IPS DF 19.7 (cell line): Measurements from ENCODE around the gene GPR171.
"Not testable (repeated sequence)": the region's sequence is repeated elsewhere in the genome, so short reads cannot be mapped to it uniquely, and the experiment has no call there.

Experiments used
- DNase-seq: peaks from one replicate; pipeline ENCODE4 v3.0.0-alpha.2; 2013; ENCODE audit warnings: low read depth, low spot score

GPR171 gene

DNA sequence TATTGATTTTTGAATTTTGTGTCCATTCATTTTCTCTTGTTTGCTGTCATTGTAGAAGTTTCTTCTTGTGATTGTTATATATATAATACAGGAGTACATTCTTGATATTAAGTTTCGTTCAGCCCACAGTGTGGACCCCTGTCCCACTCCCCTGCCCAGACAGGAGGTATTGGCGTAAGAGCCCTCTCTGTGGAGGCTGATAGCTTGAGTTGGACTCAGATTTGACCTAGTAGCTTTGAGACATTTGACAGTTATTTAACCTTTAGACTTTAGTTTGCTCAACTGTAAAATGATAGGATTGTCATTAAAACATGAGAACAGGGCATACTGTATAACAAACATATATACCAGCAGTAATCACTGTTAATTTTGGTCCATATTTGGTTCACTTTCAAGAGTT is 27.1 kb downstream of the GPR171 start:
- DNase-seq = no peak

GRCh38 chr3:151174351-151174750 is 28.7 kb downstream of the GPR171 start:
- no peak for DNase-seq

- no peak for DNase-seq
These were observed 31.8 kb downstream of the GPR171 start for GRCh38 chr3:151171145-151171757.

DNA sequence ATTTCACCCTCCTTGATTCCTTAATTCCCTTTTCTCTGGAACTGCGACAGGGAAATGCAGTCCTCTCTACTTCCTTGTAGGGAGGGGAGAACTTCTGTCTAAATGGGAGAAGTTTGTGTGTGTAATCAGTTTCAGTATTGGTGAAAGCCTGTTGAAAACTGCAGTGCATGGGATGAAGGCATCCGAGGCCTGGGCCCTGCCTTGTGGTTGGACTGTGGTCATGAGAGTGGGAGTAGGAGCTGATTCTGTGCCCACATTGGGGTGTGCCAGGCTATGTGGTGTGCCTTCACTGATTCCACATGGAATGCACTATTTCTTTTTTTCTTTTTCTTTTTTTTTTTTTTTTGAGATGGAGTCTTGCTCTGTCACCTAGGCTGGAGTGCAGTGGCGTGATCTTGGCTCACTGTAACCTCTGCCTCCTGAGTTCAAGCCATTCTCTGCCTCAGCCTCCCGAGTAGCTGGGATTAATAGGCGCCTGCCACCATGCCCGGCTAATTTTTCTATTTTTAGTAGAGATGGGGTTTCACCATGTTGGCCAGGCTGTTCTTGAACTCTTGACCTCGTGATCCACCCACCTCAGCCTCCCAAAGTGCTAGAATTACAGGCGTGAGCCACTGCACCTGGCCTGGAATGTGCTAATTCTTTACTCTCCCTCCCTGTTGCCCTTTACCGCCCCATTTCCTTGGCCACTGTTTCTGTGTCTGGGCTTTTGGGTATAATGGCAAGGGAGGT is 32.9 kb downstream of the GPR171 start:
- DNase-seq = not testable (repeated sequence)

DNA sequence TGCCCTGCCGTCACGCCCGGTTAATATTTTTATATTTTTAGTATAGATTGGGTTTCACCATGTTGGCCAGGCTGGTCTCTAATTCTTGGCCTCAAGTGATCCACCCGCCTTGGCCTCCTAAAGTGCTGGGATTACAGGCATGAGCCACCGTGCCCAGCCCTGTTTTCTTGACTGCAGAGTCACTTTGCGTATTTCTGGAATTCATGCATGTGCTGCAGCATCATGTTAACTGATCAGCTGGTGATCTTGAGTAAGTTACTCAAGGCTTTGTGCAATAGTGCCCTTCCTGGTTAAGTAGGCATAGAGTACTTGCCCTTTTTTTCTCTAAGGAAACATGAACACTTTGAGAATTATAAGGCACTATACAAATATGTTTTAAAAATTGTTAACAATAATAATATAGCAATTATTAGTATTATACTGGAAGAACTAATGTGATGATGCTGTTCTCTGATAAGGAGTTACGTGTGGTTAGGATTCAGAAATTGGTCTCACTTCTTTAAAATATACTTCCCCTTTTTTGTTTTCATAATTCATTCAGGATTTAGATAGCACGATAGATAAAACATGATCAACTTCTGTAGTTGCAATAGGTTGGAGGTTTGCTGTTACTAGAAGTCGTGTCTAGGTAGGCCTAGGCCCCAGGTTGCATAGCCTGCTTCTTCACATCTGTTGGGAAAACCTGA is 33.6 kb downstream of the GPR171 start:
- no peak for DNase-seq

DNA sequence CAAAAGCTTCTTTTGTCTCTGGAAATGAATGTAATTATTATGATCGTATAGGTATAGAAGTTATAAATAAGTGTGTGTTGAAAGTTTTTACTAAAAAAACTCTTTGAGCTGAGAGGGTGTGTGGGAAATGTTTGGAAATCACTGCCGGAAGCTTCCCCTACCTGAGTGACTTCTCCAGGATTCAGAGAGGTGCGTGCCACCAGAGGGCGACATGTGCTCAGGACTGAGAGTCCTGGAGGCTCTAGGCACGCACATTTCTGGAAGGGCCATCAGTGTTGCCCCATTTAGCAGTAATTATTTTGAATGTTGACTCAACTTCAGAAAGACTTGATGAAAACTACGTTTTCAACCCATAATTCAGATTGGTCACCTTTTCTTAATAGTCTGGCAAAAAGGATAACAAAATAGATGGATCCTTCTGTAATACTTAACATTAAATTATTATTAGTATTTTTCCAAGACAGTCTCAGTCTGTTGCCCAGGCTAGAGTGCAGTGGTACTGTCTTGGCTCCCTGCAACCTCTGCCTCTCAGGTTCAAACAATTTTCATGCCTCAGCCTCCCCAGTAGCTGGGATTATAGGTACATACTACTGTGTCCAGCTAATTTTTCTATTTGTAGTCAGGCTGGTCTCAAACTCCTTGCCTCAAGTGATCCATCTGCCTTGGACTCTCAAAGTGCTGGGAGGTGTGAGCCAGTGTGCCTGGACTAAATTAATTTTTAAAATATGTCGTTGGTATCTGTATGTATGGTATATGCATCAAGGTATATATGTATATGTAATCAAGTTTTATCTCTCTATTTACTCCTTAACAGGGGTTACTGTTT is 34.5 kb downstream of the GPR171 start:
- DNase-seq = no peak

GRCh38 chr3:151166161-151166560 is 36.9 kb downstream of the GPR171 start:
- no peak for DNase-seq

DNA sequence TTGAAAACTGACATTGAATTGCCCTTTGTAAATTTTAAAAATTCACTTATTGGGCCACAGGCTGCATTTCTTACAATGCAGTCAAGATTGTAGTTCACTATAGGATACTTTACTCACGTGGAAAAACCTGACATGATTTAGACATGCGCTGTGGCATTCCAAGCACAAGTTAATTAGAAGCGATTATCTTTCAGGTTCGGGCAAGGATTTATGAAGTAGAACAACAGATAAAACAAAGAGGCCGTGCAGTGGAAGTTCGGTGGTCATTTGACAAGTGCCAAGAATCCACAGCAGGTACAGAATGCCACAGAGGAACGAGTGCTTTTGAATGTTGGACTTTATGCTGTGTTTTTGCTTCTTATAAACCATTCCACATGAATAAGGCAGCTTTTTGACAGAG is 37.8 kb downstream of the GPR171 start:
- DNase-seq = no peak

- no peak for DNase-seq
These were observed 43.2 kb downstream of the GPR171 start for GRCh38 chr3:151159806-151160205.

DNA sequence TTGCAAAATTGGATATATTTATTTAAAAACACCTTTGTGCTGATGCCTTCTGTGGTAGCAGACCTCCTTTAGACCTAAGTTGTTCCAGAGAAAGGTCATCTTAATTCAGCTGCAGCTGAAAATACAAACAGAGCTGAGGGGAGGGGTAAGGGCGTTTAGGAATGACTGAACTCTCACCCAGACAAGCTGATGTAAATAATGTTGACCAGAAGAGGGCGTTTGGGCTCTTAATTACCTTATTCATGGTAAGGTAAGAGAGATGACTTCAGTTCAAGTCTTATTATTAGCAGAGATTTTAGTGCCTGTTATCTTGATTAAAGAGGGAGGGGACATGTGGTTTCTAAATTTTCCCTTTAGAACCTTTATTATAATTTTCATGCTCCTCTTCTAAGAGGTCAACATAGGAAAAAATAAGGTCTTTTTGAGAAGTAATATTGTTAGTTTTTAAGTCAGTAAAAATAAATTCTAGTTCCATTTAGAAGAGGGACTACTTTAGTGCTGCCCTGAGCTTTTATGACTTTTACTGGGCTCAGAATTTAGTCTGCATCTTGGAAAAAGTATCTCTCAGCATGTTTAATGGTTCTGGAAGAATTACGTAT is 46.3 kb downstream of the GPR171 start:
- peak; percentile 42 for DNase-seq

- no peak for DNase-seq
These were observed 47.4 kb downstream of the GPR171 start for GRCh38 chr3:151155409-151156128.

DNA sequence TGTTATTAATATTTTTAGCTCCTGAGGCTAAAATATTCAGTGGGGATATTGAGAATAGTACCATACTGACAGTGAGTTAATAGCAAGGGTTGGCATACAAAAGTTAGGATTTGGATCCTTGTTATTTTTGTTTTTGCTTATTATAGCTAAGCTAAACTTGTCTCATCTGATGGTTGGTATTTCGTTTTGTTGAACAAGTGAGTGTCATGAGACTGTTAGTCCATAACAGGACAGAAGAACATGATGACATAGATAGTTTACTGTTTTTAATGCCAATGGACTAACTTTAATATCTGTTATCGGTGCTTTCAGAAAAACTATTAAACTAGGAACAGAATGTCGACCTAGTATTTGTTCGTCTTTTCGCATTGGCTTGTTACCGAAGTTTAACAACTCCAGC is 48.5 kb downstream of the GPR171 start:
- DNase-seq = no peak

- no peak for DNase-seq
These were observed 50.4 kb downstream of the GPR171 start for GRCh38 chr3:151152455-151153079.
